ENCODE data around the gene HSPA12B. TPM values are rescaled to one million over a fixed set of nuclear protein-coding genes. Genes with fewer than 3 reads are reported as not detected.
A peak's percentile ranks its signal among the peaks of the same experiment; 100 is the strongest.

Gene HSPA12B
- total and polyA plus RNA-seq, 7 donors, result 4.0 to 9.7 (median 7.5) TPM

DNA sequence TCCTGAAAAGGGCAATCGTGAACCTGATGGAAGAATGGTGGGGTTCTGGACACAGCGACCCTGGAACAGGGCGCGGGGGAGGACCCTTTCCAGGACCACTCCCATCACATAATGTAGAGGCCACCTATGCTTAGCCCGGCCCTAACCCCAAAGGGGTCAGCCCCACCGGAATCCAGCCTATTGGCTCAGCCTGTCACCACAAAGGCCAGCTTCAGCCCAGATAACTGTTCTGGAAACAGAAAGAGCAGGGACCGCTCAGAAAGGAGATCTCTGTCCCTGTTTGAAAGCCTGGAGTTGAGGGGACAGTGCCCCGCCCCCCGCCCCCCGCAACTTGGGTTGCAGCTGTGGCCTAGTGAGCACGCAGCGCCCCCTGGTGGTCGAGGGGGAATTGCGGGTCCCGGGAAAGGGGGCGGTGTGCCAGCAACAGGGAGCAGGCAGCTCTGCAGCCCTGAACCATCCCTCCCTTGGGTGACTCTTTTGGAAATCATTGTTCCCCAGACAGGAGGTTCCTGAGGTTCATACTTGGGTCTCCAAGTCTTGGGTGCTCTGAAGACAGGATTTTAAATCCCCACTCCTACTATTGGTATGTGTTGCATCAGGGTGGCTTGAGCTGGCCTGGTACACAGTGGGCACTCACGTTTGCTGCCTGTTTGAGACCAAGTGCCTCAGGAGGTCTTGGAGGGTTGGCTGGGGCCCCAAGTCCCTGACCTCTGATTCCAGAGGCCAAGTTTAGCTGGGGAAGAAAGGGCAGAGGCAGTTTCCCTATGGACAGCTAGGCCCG is 21.6 kb upstream of the HSPA12B start:
- Histone ChIP-seq H3K27ac (no peak overlapping the region), H3K9me3 (no peaks in the 10 kb centered on the region), H3K36me3 (ENCODE audit: insufficient read depth in 1 of 2, low read depth in 1 of 2) (no peaks in the 10 kb centered on the region), H3K4me1 (peaks cover 7% of the 10 kb centered on the region), H3K4me3 (peak overlapping the region; percentile 19), H3K27me3 (ENCODE audit: insufficient read depth in 3 of 3, low read length in 2 of 3) (no peaks in the 10 kb centered on the region)
- ATAC-seq, result peak in 1 of 4 donors; percentile 59
- 26 to 31% (median 27%) methylated on average over 18 of the region's 18 CpGs for WGBS, 3 donors
- DNase-seq, result peak; percentile 79 to 86
- intact Hi-C loops (cut with DNase I), result loop anchor here (1.0 to 10.0 kb wide), 3 partner anchors 32 to 146 kb away; no protein-coding TSS in a partner anchor
- TF ChIP-seq, protein P1, sequence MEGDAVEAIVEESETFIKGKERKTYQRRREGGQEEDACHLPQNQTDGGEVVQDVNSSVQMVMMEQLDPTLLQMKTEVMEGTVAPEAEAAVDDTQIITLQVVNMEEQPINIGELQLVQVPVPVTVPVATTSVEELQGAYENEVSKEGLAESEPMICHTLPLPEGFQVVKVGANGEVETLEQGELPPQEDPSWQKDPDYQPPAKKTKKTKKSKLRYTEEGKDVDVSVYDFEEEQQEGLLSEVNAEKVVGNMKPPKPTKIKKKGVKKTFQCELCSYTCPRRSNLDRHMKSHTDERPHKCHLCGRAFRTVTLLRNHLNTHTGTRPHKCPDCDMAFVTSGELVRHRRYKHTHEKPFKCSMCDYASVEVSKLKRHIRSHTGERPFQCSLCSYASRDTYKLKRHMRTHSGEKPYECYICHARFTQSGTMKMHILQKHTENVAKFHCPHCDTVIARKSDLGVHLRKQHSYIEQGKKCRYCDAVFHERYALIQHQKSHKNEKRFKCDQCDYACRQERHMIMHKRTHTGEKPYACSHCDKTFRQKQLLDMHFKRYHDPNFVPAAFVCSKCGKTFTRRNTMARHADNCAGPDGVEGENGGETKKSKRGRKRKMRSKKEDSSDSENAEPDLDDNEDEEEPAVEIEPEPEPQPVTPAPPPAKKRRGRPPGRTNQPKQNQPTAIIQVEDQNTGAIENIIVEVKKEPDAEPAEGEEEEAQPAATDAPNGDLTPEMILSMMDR (IDR thresholded peaks at IDR 0.05), result peak; percentile 94

- peaks cover 7% of the 10 kb centered on the region for H3K4me1 ChIP-seq
- intact Hi-C loops (cut with DNase I), result loop anchor here (1.0 to 10.0 kb wide), 3 partner anchors 33 to 147 kb away; no protein-coding TSS in a partner anchor
- H3K27me3 ChIP-seq (ENCODE audit: insufficient read depth in 3 of 3, low read length in 2 of 3), result no peaks in the 10 kb centered on the region
- 55 to 77% (median 62%) methylated on average over 4 of the region's 4 CpGs for WGBS, 3 donors
- no peak for DNase-seq
- no peak for ATAC-seq
- TF ChIP-seq, protein P1 (IDR thresholded peaks at IDR 0.05), result no peak
- no peaks in the 10 kb centered on the region for H3K36me3 ChIP-seq (ENCODE audit: insufficient read depth in 1 of 2, low read depth in 1 of 2)
- H3K9me3 ChIP-seq, result no peaks in the 10 kb centered on the region
- no peak overlapping the region for H3K27ac ChIP-seq
- H3K4me3 ChIP-seq, result peak overlapping the region; percentile 19
Observed at GRCh38 chr20:3711484-3711941, 21.0 kb upstream of the HSPA12B start.

DNA sequence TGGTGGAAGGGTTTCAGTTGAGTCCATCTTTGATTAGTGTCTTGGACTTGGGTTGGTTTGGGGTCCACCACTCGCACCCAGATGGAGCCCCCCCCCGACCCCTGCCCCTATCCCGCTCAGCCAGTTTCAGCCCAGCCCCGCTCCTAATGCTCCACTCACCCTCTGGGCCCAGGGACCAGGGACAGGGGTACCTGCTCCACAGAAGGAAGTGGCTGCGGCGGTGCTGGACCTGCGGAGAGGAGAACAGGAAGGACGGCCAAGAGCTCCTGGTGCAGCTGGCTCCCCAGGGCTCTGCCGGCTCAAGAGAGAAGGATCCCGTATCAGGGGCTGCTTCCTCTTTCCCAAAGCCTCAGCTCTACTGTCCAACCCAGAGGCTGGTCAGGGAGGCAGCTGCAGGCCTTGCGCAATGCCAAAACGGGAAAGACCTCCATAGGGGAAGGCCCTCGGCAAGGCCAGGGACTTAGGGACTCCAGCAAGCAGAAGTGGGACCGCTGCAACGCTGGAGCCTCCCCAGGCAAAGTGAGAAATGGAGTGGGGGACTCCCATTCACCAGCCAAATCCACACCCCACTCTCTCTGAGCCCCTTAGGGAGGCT is 20.1 kb upstream of the HSPA12B start, which contains the start of gene SIGLEC1:
Gene SIGLEC1 (minus strand): TSS at position 322 of the 595 bp plus-strand sequence. CDS start 5,472 bp downstream, outside the sequence.
- no peaks in the 10 kb centered on the region for H3K9me3 ChIP-seq
- ATAC-seq (peak in 1 of 4 donors; percentile 30), DNase-seq (peak; percentile 61 to 79)
- peaks cover 0 to 2% (median 0%) of the 10 kb centered on the region in 3 donors for H3K27me3 ChIP-seq (ENCODE audit: insufficient read depth in 3 of 3, low read length in 2 of 3)
- TF ChIP-seq, protein P1 (IDR thresholded peaks at IDR 0.05), result no peak
- intact Hi-C loops (cut with DNase I), result loop anchor here in 1 of 2 donors (10.0 kb wide), 1 partner anchor 148 kb away; no protein-coding TSS in a partner anchor
- H3K36me3 ChIP-seq (ENCODE audit: insufficient read depth in 1 of 2, low read depth in 1 of 2), result no peaks in the 10 kb centered on the region
- H3K4me3 ChIP-seq, result peak within 1 kb of the TSS; percentile 9
- no peak within 1 kb of the TSS for H3K27ac ChIP-seq
- H3K4me1 ChIP-seq, result peaks cover 3% of the 10 kb centered on the region
- 62 to 66% (median 64%) methylated on average over 13 to 15 of the region's 15 CpGs for WGBS, 3 donors

GRCh38 chr20:3714092-3714491 is 18.4 kb upstream of the HSPA12B start:
- Histone ChIP-seq H3K27me3 (ENCODE audit: insufficient read depth in 3 of 3, low read length in 2 of 3) (peaks cover 0 to 2% (median 0%) of the 10 kb centered on the region in 3 donors), H3K4me1 (peaks cover 3% of the 10 kb centered on the region), H3K27ac (no peak overlapping the region), H3K36me3 (ENCODE audit: insufficient read depth in 1 of 2, low read depth in 1 of 2) (no peaks in the 10 kb centered on the region), H3K4me3 (no peak overlapping the region), H3K9me3 (no peaks in the 10 kb centered on the region)
- WGBS, 3 donors, result 77 to 86% (median 78%) methylated on average over 4 of the region's 4 CpGs
- TF ChIP-seq, protein P1 (IDR thresholded peaks at IDR 0.05), result no peak
- no peak for ATAC-seq
- DNase-seq, result peak in 1 of 2 donors; percentile 42
- intact Hi-C loops (cut with DNase I), result loop anchor here in 1 of 2 donors (10.0 kb wide), 1 partner anchor 149 kb away; no protein-coding TSS in a partner anchor

All from psoas muscle (tissue), 8 donors.